NB4 (cell line): Measurements from ENCODE around the gene DPF1.

Experiments
- CTCF ChIP-seq: IDR thresholded peaks from one replicate; pipeline ENCODE4 v1.5.1; 2012; ENCODE audit warnings: low read depth, low read length
- POLR2A ChIP-seq: IDR thresholded peaks from 2 replicates; pipeline ENCODE4 v1.6.1; 2011; ENCODE audit warnings: mild to moderate bottlenecking; ENCODE audit not compliant: insufficient read length; ENCODE audit errors: extremely low read depth
- TF ChIP-seq, protein P1 (sequence below): IDR thresholded peaks from 2 replicates; pipeline ENCODE4 v1.6.1; 2011; ENCODE audit warnings: low read depth, low read length

GRCh38 chr19:38180071-38180470 is 44.0 kb downstream of the DPF1 start:
- no peak for TF ChIP-seq POLR2A
- no peak for TF ChIP-seq CTCF
- TF ChIP-seq, protein P1, sequence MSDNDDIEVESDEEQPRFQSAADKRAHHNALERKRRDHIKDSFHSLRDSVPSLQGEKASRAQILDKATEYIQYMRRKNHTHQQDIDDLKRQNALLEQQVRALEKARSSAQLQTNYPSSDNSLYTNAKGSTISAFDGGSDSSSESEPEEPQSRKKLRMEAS = no peak
